ENCODE data around the gene SRC.

Gene SRC

DNA sequence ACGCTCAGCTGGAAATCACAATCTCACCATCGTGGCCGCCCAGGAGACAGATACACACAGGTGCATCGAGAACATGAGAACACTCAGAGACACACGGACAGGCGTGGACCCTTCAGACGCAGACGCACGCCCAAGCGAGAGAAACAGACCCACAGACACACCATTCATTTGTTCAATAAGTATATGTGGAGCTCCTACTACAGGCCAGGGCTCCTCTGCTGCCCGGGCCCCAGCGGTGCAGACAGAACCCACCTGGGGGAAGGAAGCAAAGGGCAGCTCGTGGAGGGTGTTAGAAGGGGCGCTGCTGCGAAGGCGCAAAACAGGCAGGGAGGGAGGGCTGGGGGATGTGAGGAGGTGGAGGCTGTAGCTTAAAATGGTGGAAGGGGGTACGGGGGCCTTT lies 39.2 kb downstream of the SRC start:
- no peak for DNase-seq

DNA sequence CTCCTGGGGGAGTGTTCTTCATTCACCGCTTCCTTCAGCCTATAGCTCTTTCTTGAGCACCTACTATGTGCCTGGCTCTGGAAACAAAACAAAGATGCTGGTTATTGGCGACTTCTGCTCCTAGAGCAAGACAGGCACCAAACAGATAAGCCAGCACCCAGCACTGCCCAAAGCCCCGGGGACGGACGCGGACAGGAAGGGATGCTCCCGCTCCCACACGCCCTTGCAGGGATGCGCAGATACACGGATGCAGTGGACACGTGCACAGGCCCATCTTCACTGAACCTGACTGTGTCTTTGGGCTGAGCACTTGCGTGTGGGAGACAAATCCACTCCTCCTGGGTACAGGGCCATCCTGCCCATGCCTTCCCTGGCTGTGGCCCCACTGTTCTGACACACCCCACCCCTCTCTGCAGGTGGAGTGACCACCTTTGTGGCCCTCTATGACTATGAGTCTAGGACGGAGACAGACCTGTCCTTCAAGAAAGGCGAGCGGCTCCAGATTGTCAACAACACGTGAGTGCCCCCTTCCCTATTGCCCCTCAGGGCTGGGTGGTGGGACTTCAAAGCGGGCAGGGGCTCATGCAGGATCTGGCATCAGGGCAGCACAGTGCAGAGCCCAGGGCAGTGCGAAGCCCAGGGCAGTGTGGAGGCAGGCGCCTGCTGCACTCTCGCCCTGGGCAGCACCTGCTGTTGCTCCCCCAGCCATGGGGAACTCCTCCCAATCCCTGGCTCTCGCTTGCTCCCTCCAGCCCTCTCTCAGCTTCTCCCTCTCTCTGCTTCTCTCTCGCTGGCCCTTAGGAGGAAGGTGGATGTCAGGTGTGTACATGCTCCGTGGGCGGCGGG lies 39.9 kb downstream of the SRC start:
- DNase-seq, result no peak

DNA sequence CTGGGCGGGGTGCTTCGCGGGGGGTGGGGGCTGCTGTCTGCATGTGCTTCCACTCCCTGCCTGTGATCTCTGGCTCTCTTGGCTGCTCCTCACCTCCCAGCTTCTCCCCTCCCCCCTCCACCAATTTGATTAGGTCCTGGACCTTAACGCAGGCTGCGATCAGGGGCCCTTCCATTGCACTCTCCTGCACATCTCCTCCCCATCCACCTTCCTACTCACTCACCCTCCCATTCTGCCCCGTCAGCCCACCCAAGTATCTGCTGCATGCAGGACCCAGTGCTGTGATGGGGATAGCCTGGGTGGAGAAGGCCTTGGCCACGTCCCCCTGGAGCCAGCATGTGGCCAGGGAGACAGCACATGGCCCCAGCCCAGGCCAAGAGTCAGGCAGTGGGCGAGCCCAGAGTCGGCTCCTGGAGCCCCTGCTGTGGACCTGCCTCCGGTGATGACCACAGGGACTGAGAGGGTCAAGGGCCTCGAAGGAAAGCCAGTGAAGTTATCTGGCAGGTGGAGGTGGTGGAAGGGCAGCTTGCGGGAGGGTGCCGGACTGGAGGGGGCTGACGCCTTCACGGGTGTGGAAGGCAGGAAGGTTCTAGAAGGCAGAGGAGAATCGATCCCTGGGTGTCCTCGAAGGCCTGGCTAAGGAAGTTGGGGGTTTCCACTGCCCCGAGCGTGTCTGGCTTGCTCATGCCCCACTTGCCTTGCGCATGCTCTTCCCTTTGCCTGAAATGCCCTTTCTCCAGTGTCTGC lies 40.7 kb downstream of the SRC start:
- DNase-seq, result no peak

DNA sequence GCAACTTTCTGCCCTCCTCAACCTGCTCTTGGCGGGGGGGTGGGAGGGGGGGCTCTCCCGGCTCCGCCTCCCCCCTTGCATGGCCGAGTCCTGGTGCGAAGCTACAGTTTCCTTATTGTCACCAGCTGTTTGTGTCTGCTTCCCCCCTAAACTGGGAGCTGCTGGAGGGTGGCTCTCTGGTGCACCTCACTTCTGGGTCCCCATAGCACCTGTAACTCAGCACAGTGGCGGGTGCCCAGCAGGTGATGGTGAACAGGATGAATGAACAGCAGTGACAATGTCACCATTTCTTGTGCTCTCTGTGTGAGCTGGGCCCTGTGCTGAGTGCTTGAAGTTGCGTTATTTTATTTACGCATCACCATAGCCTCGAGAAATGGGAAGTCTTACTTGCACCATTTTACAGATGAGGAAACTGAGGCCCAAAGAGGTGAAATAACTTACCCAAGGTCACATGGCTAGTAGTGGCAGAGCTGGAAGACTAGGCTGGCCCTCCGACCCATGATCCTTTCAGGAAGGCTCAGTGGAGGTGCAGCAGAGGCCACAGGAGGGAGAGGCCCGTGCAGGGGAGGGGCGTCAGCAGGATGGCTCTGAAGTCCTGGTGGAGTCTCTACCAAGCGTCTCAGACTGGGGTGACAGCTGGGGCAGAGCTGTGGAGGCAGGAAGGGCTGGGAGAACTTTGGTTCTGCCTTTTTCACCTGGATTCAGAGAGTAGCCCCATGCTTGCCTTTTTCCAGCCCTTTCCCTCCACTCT lies 41.8 kb downstream of the SRC start:
- no peak for DNase-seq

DNA sequence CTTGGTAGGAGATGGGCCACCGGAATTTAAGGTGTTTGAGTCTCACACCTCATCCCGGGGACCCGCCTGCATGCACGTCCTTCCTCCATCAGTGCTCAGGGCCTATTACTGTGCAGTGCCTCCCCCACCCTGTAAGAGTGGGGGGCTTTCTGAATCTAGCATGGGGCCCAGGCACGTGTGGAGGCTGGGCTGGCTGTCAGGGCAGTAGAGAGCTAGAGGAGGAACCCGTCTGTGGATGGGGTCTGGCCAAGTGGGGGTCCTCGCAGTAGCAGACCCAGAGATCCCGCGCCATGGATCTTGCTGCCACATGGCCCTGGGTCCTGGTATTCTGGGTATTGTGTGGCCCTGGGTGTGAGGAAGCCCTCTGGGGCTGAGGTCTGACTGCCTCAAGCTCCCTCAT lies 42.9 kb downstream of the SRC start:
- DNase-seq, result no peak

DNA sequence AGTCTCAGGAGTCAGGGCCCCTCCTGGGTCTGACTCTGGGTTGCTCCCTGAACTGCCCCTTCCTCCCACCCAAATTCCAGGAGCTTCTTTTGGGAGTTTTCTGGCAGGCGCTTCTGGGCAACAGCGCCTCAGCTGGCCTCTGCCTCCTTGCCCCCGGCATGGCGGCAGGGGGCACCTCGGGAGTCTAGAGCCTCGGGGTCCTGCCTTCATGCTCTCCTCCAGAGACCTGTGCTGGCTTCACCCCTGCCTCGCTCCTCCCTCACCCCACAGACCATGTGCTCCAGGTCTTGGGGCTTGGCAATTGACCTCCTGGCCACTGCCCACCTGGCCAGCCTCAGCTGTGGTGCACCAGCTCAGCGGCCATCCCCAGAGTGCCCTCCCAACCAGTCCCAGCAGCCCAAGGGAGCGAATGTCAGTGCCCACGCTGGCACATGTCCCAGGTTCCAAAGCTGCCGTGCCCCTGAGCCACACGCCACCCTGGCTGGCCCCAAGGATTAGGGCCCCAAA lies 43.4 kb downstream of the SRC start:
- no peak for DNase-seq

DNA sequence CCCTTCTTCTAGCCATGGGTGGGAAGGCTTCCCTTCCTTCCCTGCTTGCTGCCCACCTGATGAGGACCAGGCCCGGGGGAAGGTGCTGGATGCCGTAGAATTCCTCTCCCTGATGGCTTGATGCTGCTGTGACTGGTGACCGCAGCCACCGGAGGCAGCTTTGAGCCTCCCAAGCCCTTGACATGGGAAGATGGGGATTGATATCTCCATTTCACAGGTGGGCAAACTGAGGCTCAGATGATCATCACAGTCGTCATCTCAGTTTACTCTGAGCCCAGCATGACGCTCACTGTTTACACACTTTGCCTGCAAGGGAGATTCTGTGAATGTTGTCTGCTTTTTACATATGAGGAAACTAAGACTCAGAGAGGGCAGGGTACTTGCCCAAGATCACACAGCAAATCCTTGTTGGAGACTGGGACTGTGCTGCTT lies 43.9 kb downstream of the SRC start:
- no peak for DNase-seq

DNA sequence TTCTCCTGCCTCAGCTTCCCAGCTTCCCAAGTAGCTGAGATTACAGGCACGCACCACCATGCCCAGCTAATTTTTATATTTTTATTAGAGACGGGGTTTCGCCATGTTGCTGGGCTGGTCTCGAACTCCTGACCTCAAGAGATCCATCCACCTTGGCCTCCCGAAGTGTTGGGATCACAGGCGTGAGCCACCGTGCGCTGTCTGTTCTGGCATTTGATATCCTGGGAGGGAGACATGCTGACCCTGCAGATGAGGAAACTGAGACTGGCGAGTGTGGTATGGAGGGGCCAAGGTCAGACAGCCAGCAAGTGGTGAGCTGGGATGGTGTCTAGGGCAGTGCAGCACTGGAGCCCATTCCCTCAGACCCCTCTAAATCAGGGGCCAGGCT lies 44.6 kb downstream of the SRC start:
- DNase-seq, result no peak

DNA sequence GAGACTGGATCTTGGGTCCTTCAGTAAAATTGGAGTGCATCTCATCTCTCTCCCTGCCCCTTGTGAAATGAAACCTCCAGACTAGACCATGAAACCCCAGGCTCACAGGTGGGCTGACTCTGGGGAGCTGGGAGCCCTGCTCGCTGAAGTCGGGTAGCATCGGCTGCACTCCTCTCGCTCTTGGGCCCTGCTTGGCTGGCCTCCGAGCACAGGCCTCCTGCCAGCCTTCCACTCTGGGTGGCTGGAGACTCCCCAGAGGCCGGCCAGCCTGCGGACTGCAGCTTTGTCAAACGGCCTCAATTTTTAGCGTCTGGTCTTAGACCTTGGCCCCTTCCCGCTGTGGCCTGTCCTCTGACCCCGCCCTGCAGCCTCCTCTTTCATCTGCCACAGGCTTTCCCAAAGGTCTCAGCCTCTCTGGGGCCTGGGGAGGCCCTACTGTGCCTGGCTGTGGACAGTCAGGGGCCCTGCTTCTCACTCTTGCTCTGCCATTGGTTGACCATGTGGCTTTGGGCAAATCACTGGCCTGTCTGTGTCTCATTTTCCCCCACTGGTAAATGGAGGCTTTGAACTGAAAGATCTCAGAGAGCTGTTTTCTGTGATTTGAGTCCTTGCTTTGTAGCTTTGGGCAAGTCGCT lies 45.1 kb downstream of the SRC start:
- no peak for DNase-seq

DNA sequence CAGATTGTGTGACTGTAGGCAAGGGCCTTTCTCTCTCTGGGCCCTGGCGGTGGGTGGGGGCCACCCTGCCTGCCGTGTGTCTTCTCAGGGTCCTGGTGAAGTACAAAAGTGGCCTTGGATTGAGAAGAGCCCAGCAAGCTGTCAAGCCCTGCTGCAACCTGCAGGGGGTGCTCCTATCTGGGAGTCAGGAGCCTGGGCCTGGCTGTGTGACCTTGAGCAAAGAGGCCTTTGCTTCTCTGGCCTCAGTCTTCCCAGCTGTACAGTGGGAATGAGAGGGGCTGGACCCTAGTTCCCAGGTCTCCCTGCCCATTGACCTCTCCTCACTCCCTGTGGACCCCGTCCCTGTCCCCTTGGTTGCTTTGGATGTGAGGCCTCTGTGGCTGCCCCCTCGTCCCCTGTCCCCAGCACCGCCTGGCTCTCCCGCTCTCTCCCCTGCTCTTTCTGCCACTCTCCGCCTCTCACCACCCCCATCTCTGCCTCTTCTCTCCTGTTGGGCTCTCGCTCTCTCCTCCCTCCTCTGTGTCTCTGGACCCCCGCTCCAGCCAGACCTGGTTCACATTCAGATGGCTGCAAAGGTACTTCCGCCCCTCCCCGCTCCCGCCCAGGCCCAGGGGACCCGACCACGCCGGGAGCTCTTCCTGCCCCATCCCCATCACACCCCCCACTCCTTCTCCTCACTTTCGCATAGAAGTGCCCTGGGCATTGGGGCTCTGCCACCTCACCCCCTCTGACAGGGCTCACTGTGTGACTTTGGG lies 46.7 kb downstream of the SRC start:
- no peak for DNase-seq

DNA sequence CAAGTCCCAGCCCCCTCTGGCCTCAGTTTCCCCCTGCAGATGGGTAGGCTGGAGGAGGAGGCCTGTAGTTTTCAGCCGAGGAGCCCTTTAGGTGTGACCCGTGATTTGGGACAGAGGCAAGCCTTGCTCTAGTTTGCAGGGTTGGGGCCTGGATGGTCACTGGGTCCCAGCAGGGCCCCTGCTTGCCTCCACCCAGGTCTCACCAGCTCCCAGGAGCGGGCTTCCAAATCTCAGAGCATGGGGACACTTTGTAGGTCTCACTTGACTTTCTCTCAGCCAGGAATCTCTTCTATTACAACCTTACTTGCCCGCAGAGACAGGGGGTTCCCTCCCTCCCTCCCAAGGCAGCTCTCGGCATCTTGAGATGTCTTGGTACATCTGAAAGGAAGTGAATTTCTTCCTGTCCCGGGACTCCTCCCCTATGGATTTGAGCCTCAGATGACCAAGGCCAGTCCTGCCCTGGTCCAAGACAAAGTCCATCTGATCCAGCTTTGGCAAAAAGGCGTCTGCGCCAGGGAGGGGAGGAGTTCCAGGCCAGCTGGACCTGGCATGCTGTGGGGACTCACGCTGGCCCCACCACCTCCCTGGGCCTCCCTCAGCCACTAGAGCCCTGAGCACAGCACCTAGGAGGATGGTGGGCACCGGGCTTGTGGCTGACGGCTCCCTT lies 47.4 kb downstream of the SRC start:
- DNase-seq, result no peak

DNA sequence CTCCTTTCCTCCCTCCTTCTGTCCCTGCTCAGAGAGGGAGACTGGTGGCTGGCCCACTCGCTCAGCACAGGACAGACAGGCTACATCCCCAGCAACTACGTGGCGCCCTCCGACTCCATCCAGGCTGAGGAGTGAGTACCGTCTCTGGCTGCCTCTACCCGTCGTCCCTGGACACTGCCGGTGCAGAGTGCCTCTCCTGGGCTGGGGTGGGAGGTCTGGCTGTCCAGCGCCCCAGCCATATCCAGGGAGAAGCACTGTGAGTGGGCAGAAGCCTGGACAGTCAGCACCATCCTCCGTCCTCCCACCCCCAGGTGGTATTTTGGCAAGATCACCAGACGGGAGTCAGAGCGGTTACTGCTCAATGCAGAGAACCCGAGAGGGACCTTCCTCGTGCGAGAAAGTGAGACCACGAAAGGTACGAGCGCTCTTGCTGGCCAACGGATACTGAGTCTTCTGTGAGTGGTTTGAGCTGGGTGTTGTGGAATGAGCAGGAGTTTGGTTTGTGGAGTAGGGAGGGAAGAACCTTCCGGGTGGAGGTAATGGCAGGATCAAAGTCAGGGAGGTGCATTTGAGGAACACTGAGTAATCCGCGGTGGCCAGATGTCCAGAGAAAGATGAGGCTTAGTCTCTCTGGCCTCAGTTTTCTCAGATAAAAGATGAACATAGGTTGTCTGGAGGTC lies 48.1 kb downstream of the SRC start:
- no peak for DNase-seq

DNA sequence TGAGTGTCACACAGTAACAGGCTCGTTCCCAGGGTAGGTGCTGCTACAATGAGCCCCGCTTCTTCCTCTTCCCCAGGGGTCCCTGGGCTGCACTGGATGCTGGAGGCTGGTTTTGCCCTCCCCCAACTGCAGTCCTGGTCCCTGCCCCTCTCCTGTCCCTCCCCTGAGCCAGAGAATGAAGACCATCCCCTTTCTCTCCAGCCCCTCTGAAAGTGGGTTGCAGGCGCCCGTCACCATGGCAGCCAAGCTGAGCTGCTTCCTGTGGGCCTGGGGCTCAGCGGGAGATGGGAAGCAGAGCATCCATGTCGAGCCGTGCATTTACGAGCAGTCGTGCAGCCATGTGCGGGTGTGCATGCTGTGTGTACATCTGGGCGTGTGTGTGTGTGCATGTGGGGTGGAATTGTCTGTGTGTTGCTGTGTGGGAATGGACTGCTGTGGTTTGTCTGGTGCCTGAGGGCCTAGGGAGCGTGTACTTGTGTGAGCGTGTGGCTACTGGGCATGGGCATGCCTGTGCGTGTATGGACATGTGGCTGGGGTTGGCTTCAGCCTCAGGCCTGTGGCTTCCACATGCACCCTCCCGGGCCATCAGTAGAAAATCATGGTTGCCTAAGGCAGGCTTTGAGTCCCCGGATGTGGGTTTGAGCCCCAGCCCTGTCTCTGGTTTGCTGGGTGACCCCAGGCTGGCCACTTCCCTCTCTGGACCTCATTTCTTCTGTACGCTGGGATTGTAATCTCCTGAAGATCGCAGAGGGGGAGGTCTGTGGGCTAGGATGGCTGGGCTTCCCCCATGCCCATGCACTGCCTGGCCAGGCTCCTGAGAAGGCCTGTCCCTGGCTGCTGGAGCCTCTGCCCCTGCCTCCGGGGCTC lies 48.8 kb downstream of the SRC start:
- no peak for DNase-seq

DNA sequence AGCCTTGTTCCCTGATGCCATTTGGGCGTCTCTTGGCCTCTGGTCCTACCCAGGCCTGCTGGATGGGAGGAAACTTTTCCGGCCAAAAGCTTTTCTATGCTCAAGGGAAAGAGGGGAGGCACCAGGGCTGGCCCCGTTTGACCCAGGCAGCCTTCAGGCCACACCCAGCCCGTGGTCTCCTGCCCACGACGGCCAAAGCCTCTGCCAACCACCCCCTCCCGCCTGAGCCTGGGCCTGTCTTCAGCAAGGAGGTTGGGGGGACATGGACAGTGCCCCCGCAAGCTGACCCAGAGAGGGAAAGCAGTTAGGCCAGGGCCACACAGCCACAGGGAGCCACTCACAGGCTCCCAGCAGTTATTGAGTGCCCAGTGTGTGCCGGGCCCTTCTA lies 49.5 kb downstream of the SRC start:
- no peak for DNase-seq

DNA sequence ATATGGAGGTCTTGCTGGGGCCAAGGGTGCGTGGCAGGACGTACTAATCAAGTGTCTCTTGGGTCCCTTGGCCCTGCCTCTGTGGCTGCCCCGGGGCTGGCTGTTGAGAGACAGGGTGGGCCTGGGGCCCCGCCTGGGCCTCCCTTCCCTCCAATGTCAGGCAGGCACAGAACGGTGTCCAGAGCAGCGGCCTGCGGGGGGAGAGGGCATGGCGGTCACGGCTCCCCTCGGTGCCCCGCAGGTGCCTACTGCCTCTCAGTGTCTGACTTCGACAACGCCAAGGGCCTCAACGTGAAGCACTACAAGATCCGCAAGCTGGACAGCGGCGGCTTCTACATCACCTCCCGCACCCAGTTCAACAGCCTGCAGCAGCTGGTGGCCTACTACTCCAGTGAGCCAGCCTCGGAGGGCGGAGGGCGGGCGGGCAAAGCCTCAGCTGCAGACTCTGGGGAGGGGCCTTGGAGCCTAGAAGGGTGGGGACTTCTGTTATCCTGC lies 50.0 kb downstream of the SRC start:
- DNase-seq, result no peak

DNA sequence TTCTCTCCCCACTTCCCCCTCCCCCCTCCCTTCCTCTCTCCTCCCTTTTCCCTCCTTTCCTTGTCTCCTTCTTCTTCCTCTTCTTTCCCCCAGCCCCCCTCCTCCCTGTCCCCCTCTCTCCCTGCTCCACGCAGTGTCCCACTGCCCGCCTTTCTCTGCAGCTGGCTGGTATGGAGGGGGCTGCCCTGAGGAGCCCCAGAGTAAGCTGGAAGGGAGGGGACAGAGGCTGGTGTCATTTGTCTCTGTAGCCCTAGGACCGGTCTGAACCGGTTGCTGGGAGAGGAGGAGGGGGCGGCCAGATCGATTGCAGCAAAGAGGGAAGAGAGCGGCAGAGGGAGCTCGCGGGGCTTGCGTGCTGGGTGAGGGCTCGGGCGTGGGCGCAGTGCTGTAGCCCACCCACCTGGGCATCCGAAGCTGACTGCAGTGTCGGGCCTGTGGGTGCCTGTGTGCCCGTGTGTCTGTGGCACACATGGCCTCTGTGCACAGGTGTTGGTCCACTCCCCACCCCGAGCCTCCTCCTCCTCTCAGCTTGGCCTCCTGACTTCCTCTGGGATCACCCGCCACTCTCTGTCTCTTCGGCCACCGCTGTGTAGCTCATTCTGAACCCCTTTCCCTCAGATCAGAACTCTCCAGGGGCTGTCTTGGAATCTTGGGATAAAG lies 50.6 kb downstream of the SRC start:
- no peak for DNase-seq

DNA sequence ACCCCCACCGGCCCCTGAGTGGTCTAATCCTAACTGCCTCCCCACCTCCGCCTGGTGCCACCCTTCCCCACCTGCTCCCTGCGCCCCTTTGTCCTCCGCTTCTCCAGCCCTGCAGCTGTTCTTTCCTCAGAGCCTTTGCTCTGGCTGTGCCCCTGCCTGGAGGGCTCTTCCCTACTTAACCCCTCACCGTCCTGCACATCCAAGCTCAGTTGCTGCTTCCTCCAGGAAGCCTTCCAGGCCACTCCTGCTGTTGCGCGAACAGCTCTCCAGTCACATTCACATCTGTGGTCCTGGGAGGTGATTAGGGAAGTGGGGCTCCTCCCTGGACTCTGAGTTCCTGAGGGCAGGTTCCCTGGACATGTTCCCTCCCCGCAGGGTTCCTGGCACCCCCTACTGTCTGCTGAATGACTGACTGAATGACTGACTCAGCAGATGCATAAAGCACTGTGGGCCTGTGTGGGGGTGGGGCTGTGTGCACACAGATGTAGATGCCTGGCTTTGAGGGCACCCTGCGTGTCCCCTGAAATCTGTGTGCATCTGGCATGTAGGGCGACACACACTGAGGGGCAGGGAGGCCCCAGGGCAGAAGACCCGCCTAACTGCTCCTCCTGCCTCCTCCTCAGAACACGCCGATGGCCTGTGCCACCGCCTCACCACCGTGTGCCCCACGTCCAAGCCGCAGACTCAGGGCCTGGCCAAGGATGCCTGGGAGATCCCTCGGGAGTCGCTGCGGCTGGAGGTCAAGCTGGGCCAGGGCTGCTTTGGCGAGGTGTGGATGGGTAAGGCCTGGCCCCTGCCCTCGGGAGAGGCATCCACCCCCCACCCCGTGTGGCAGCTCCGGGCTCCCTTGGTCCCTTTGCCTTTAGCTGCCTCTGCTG lies 51.4 kb downstream of the SRC start:
- DNase-seq, result no peak
